D341Med (cell line): ENCODE measurements around the gene INO80.

Experiments used
- DNase-seq: peaks from one replicate; pipeline ENCODE4 v3.0.0; 2012; ENCODE audit warnings: low spot score

Gene INO80

GRCh38 chr15:41001524-41002214 is 114.4 kb downstream of the INO80 start:
- no peak for DNase-seq

- no peak for DNase-seq
Measured at GRCh38 chr15:40999190-40999589, 116.9 kb downstream of the INO80 start.

- DNase-seq = no peak
Measured at GRCh38 chr15:40995656-40996055, 120.4 kb downstream of the INO80 start.

GRCh38 chr15:40992825-40993224 is 123.3 kb downstream of the INO80 start:
- no peak for DNase-seq

- DNase-seq = no peak
Measured at GRCh38 chr15:40992241-40992741, 123.8 kb downstream of the INO80 start.

GRCh38 chr15:40991355-40991754 is 124.7 kb downstream of the INO80 start:
- DNase-seq = peak; percentile 74

GRCh38 chr15:40990789-40991188 is 125.3 kb downstream of the INO80 start:
- DNase-seq = no peak

- no peak for DNase-seq
Measured at GRCh38 chr15:40990080-40990479, 126.0 kb downstream of the INO80 start.

GRCh38 chr15:40988156-40988555 is 127.9 kb downstream of the INO80 start:
- no peak for DNase-seq

GRCh38 chr15:40986820-40987219 is 129.3 kb downstream of the INO80 start:
- DNase-seq = no peak

- no peak for DNase-seq
Measured at GRCh38 chr15:40985541-40986330, 130.3 kb downstream of the INO80 start.

- DNase-seq = no peak
Measured at GRCh38 chr15:40984964-40985363, 131.1 kb downstream of the INO80 start.

- no peak for DNase-seq
Measured at GRCh38 chr15:40984406-40984805, 131.7 kb downstream of the INO80 start.

- DNase-seq = no peak
Measured at GRCh38 chr15:40982855-40983254, 133.2 kb downstream of the INO80 start.

- no peak for DNase-seq
Measured at GRCh38 chr15:40981186-40981585, 134.9 kb downstream of the INO80 start.

GRCh38 chr15:40978562-40978961 is 137.5 kb downstream of the INO80 start:
- no peak for DNase-seq

GRCh38 chr15:40978141-40978540 is 137.9 kb downstream of the INO80 start:
- no peak for DNase-seq

- DNase-seq = no peak
Measured at GRCh38 chr15:40976819-40977218, 139.3 kb downstream of the INO80 start.

GRCh38 chr15:40974879-40975278 is 141.2 kb downstream of the INO80 start:
- no peak for DNase-seq

GRCh38 chr15:40969363-40969762 is 146.7 kb downstream of the INO80 start:
- DNase-seq = no peak

- DNase-seq = no peak
Measured at GRCh38 chr15:40968290-40969085, 147.6 kb downstream of the INO80 start.

- no peak for DNase-seq
Measured at GRCh38 chr15:40964634-40965033, 151.4 kb downstream of the INO80 start.

- no peak for DNase-seq
Measured at GRCh38 chr15:40964006-40964405, 152.1 kb downstream of the INO80 start.
